Endodermal cell (in vitro differentiated cells): Measurements from ENCODE around the gene SEC14L2. TPM values are rescaled to one million over a fixed set of nuclear protein-coding genes. Genes with fewer than 3 reads are reported as not detected.

ENCODE experiments used
- DNase-seq: peaks from one replicate; pipeline ENCODE4 v3.0.0-alpha.2; 2017
- H3K27ac ChIP-seq: 2 replicates; pipeline ENCODE4 v1.5.1; 2013; ENCODE audit warnings: mild to moderate bottlenecking, low read depth, low read length, moderate library complexity
- H3K27me3 ChIP-seq: 2 replicates; pipeline ENCODE4 v1.6.1; 2013; ENCODE audit warnings: mild to moderate bottlenecking, low read length, moderate library complexity; ENCODE audit not compliant: insufficient read depth, control insufficient read depth, poor library complexity, severe bottlenecking
- H3K36me3 ChIP-seq: 2 replicates; pipeline ENCODE4 v1.7.0; 2013; ENCODE audit warnings: mild to moderate bottlenecking, low read length, moderate library complexity; ENCODE audit not compliant: control insufficient read depth, insufficient read depth
- H3K4me1 ChIP-seq: one replicate; pipeline ENCODE4 v1.7.0; 2013; ENCODE audit warnings: low read length; ENCODE audit not compliant: control insufficient read depth, insufficient read depth
- H3K4me3 ChIP-seq: 2 replicates; pipeline ENCODE4 v1.5.1; 2013; ENCODE audit warnings: mild to moderate bottlenecking, low read length, moderate library complexity
- H3K9ac ChIP-seq: 2 replicates; pipeline ENCODE4 v1.6.1; 2013; ENCODE audit warnings: mild to moderate bottlenecking, low read length, moderate library complexity; ENCODE audit not compliant: poor library complexity, severe bottlenecking; ENCODE audit errors: extremely low read depth
- H3K9me3 ChIP-seq: 2 replicates; pipeline ENCODE4 v1.6.1; 2013; ENCODE audit warnings: mild to moderate bottlenecking, low read length, moderate library complexity; ENCODE audit not compliant: control insufficient read depth
- H3K27ac Mint-ChIP-seq: 2 replicates; pipeline ENCODE4 v1.8.0; 2020; ENCODE audit warnings: mixed read lengths
- H3K27me3 Mint-ChIP-seq: 2 replicates; pipeline ENCODE4 v1.8.0; 2021; ENCODE audit warnings: mild to moderate bottlenecking, mixed read lengths; ENCODE audit not compliant: insufficient read depth
- H3K36me3 Mint-ChIP-seq: 2 replicates; pipeline ENCODE4 v1.8.0; 2020; ENCODE audit warnings: low read depth, mixed read lengths
- H3K4me1 Mint-ChIP-seq: 2 replicates; pipeline ENCODE4 v1.8.0; 2020; ENCODE audit warnings: mixed read lengths
- H3K4me3 Mint-ChIP-seq: 2 replicates; pipeline ENCODE4 v1.8.0; 2020; ENCODE audit warnings: mild to moderate bottlenecking, moderate library complexity, mixed read lengths
- H3K9me3 Mint-ChIP-seq: 2 replicates; pipeline ENCODE4 v1.8.0; 2020; ENCODE audit warnings: mild to moderate bottlenecking, mixed read lengths
- WGBS, 2 experiments: methylation state at CpG; one replicate each; pipeline versions ENCODE4 v1.1.5 to v1.1.7; 2013; ENCODE audit warnings: missing lambda C conversion rate in 2 of 2, mixed read lengths in 1 of 2; ENCODE audit not compliant: insufficient coverage in 1 of 2, insufficient read length in 1 of 2; 5-methylcytosine and 5-hydroxymethylcytosine counted together
- total RNA-seq, 2 donors: library from RNA; stranded (reverse); fragmentation: NEBNext Ultra II Directional in 1 of 2; extraction: Animal tissue kit (Norgen Biotek cat#: 25700) in 1 of 2; gene quantifications; 2 replicates in 1 of 2; 3 replicates in 1 of 2; pipeline ENCODE4 v1.2.1, GENCODE V29; 2021
- TF ChIP-seq, protein P1 (sequence below): fragments of 200-600 bp; sonication (generic); conservative IDR thresholded peaks from 2 replicates; pipeline ENCODE4 v1.5.0; 2021; ENCODE audit warnings: antibody characterized with exemption, mild to moderate bottlenecking

The SEC14L2 gene
- total RNA-seq, 2 donors from 2014 or later = 13.9 to 19.1 TPM

DNA sequence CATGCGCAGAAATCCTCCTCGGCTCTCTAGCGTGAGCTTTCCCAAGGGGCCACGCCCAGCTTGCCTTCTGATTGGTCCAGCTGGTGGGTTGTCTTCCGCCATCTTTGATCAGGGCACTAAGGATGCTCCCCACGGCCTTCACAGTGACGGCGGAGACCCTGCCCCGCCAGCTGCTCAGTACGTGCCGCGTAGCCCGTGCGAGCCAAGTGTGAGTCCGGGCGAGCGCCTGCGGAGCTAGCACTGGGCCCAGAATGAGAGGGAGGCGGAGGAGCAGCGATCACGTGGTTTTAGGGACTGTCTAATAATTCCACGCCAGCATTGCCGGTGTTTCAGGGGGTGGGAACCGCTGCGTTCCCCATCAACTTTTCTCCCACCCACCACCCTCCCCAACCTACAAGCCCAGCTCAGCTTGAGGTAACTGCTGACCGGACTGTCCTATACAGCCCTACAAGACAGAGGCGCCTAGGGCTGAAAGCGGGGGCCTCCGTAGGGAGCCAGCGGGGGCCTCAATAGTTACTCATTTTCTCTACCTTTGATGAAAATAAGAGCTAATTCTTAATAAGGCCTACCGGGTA is 27.2 kb downstream of the SEC14L2 start:
- Histone ChIP-seq H3K4me1 (peaks cover 19% of the 10 kb centered on the region), H3K4me3 (peak overlapping the region; percentile 85), H3K36me3 (peaks cover 21% of the 10 kb centered on the region), H3K27ac (peak overlapping the region; percentile 95), H3K9me3 (no peaks in the 10 kb centered on the region), H3K27me3 (no peaks in the 10 kb centered on the region), H3K9ac (peak overlapping the region; percentile 83)
- H3K9me3 Mint-ChIP-seq = no peaks in the 10 kb centered on the region
- H3K27ac Mint-ChIP-seq = peak overlapping the region; percentile 97
- peaks cover 27% of the 10 kb centered on the region for H3K36me3 Mint-ChIP-seq
- H3K27me3 Mint-ChIP-seq = no peaks in the 10 kb centered on the region
- TF ChIP-seq, protein P1, sequence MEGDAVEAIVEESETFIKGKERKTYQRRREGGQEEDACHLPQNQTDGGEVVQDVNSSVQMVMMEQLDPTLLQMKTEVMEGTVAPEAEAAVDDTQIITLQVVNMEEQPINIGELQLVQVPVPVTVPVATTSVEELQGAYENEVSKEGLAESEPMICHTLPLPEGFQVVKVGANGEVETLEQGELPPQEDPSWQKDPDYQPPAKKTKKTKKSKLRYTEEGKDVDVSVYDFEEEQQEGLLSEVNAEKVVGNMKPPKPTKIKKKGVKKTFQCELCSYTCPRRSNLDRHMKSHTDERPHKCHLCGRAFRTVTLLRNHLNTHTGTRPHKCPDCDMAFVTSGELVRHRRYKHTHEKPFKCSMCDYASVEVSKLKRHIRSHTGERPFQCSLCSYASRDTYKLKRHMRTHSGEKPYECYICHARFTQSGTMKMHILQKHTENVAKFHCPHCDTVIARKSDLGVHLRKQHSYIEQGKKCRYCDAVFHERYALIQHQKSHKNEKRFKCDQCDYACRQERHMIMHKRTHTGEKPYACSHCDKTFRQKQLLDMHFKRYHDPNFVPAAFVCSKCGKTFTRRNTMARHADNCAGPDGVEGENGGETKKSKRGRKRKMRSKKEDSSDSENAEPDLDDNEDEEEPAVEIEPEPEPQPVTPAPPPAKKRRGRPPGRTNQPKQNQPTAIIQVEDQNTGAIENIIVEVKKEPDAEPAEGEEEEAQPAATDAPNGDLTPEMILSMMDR = no peak
- WGBS, 2 experiments = 2 to 3% methylated on average over 10 to 31 of the region's 31 CpGs
- peaks cover 34% of the 10 kb centered on the region for H3K4me1 Mint-ChIP-seq
- peak; percentile 99 for DNase-seq
- H3K4me3 Mint-ChIP-seq = peak overlapping the region; percentile 79

DNA sequence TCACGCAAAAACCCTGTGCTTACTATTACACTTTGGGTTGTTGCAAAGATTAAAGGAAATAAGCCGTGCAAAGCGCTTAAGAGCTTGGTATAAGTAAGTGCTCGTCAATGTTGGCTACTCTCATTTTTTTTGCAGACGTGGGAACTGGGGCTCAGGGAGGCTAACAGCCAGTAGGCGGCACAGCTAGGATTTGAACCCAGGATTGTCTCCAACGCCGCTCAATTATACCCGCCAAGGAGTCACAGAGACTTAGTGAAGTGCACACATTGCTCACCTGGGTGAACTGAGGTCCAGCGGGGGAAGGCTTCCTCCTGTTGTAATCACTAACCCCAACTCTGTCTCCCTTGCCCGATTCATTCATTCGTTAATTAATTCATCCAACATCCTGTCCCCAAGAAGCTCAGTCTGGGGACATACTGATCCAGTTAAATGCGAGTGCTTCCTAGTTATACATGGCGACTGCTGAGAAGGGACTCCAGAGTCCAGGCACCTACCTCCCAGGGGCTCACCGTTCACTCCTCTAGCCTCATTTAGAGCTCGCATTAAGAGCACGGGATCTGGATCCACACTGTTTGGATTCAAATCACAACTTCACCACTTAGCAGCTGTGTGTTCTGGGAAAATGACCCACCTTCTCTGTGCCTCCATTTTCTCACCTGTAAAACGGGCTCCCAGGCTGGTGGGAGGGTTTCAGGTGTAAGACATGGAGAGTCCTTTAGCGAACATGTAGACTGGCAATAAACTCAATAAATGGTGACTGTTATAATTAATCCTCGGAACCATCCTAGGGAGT is 27.9 kb downstream of the SEC14L2 start:
- Histone ChIP-seq H3K27ac (peak overlapping the region; percentile 71), H3K4me1 (peaks cover 19% of the 10 kb centered on the region), H3K9ac (peak overlapping the region; percentile 71), H3K27me3 (no peaks in the 10 kb centered on the region), H3K4me3 (peak overlapping the region; percentile 85), H3K9me3 (no peaks in the 10 kb centered on the region), H3K36me3 (peaks cover 21% of the 10 kb centered on the region)
- peak overlapping the region; percentile 79 for H3K4me3 Mint-ChIP-seq
- DNase-seq = peak; percentile 73
- TF ChIP-seq, protein P1 = peak; percentile 40
- H3K4me1 Mint-ChIP-seq = peaks cover 34% of the 10 kb centered on the region
- WGBS, 2 experiments = 64 to 74% methylated on average over 17 to 19 of the region's 20 CpGs
- H3K27ac Mint-ChIP-seq = peak overlapping the region; percentile 97
- H3K9me3 Mint-ChIP-seq = no peaks in the 10 kb centered on the region
- H3K36me3 Mint-ChIP-seq = peaks cover 21% of the 10 kb centered on the region
- no peaks in the 10 kb centered on the region for H3K27me3 Mint-ChIP-seq

- H3K27me3 Mint-ChIP-seq = no peaks in the 10 kb centered on the region
- peaks cover 19% of the 10 kb centered on the region for H3K4me1 ChIP-seq
- H3K27me3 ChIP-seq = no peaks in the 10 kb centered on the region
- H3K9ac ChIP-seq = peak overlapping the region; percentile 71
- H3K9me3 ChIP-seq = no peaks in the 10 kb centered on the region
- WGBS, 2 experiments = 33 to 34% methylated on average over 8 to 9 of the region's 9 CpGs
- peaks cover 34% of the 10 kb centered on the region for H3K4me1 Mint-ChIP-seq
- peak overlapping the region; percentile 88 for H3K4me3 ChIP-seq
- peaks cover 21% of the 10 kb centered on the region for H3K36me3 Mint-ChIP-seq
- H3K27ac Mint-ChIP-seq = peak overlapping the region; percentile 96
- H3K9me3 Mint-ChIP-seq = no peaks in the 10 kb centered on the region
- no peak overlapping the region for H3K27ac ChIP-seq
- peaks cover 19% of the 10 kb centered on the region for H3K36me3 ChIP-seq
- no peak for DNase-seq
- H3K4me3 Mint-ChIP-seq = peak overlapping the region; percentile 79
- TF ChIP-seq, protein P1 = no peak
Observed at GRCh38 chr22:30425327-30425615, 28.5 kb downstream of the SEC14L2 start.
